Stimulated activated CD4-positive, alpha-beta T cell treated with anti-CD3 and anti-CD28 coated beads, Interleukin-2, amount 100 ng/mL, for 4 hours (primary cell): ENCODE data around the gene NR3C2.
"Not testable (repeated sequence)": the region's sequence is repeated elsewhere in the genome, so short reads cannot be mapped to it uniquely, and the experiment has no call there.

Experiments used
- DNase-seq: peaks from one replicate; pipeline ENCODE4 v3.0.0-alpha.2; 2020; ENCODE audit warnings: low read depth

The NR3C2 gene

GRCh38 chr4:148366251-148366650, 76.0 kb downstream of the NR3C2 start:
- no peak for DNase-seq

DNA sequence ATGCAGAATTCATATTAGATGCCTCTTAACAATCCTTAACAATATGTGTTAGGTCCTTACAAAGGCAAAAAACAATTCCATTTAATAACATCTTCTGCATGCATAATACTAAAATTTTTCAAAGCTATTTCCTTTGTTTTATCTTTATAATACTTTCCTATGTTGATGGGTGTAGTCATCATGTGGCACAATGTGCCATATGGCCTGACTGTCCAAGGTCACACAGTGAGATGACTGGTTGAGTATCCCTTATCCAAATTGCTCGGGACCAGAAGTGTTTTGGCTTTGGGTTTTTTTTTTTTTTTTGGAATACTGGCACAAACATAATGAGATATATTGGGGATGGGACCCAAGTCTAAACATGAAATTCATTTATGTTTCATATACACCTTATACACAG, 77.7 kb downstream of the NR3C2 start:
- DNase-seq, result no peak

- no peak for DNase-seq
These were observed 82.4 kb downstream of the NR3C2 start for GRCh38 chr4:148359769-148360168.

- DNase-seq, result no peak
These were observed 86.6 kb downstream of the NR3C2 start for GRCh38 chr4:148355442-148356123.

GRCh38 chr4:148354186-148354585, 88.0 kb downstream of the NR3C2 start:
- DNase-seq, result no peak

GRCh38 chr4:148353571-148353970, 88.6 kb downstream of the NR3C2 start:
- no peak for DNase-seq

DNA sequence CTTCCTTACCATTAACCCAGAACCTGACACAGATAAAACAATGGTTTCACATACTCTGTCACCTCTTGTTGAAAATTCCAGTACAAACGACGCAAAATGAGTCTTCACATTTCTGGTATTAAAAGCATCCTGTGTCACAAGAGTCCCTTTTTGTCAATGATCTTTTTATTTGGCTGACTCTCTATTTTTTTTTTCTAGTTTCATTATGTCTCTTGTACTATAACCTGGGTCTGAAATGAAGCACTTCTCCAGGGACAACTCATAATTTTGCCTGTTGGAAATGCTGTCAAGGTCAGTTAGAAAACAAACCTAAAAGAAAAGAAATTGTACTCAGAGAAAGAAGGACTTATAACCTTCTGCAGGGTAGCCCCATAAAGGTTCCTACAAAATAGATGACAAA, 93.1 kb downstream of the NR3C2 start:
- no peak for DNase-seq

DNA sequence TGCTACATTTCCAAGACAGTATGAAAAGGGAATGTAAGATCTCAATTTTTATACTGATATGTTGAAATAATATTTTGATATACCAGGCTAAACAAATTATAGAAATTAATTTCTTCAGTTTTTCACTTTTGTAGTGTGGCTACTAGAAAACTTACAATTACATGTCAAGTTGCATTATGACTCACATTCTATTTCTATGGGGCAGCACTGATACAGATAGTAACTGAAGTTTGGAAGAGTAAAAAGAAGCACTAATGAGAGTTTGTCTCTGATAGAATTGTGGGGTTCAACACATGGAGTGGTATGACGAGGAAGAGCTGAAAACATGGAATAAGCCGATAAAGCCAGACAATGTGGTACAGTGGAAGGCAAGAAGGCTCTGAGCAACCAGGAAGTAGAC, 95.6 kb downstream of the NR3C2 start:
- no peak for DNase-seq

DNA sequence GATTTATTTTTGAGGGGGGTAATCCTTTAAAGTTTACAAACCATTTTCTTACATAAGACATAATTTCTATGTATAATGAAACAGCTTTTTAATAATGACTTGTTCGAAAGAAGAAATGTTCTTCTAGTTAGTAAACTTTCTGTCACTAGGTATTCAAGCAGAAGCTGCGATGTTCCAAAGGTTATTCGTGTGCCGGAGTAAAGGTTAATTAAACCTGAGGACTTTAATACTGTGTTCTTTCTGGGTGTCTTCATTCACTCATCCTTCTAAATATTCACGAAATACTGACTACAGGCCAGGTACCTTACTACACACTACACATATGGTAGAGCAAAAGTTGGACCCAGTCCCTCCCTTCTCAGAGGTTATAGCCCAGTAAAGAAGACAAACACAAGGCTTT, 96.7 kb downstream of the NR3C2 start:
- no peak for DNase-seq

DNA sequence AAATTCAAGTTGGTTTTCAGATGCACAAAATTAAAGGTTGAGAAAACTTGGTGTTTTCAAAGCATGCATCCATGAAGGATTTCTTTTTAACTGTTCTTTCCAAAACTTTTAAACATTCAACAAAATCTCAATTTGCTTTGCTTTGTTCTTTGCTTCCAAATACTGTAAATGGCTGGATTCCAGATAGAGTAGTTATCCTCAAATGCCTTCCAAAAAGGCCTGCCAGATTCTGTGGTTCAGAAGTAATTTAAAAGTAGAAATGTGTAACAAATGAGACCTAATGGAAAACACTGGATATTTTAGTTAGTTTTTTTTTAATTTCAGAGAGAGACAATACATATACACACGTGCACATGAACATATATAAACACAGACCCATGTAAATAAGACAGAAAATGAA, 97.3 kb downstream of the NR3C2 start:
- DNase-seq, result no peak

DNA sequence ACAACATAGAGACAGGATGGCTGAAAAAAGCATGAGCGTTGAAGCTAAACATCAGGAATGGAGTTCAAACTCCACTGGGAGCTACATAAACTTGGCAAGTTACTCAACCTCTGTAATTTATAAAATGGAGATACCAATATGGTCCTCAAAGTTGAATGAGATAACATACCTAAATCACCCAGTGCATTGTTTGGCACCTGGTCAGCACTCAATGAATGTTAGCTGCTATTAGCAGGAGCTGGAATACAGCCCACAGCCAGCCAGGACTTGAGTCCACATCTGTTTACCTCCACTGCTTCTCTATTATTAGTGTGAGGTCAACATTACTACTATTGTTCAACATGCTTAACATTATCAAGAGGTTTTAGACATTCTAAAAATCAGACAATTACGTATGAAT, 97.9 kb downstream of the NR3C2 start:
- DNase-seq, result no peak

- no peak for DNase-seq
These were observed 100.0 kb downstream of the NR3C2 start for GRCh38 chr4:148341980-148342800.

DNA sequence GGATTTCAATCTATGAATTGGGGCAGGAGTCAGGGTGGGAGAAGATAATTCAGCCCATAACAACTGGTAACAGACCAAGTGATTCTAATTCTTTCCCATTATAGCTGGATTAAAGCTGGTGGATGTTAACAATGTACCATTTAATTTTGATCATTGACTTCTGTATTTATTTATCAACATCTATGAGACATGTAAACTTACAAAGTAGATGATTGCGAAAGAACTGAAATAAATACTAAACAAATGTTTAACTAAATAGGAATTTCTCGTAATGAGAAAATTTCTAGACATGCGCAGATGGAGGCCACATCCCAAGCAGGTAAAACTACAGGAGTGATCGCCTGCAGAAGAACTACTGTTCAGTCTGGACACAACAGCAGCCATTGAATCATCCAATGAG, 107.1 kb downstream of the NR3C2 start:
- no peak for DNase-seq

- no peak for DNase-seq
These were observed 108.9 kb downstream of the NR3C2 start for GRCh38 chr4:148333265-148333664.

GRCh38 chr4:148332486-148332885, 109.7 kb downstream of the NR3C2 start:
- no peak for DNase-seq

GRCh38 chr4:148330724-148331123, 111.5 kb downstream of the NR3C2 start:
- no peak for DNase-seq

GRCh38 chr4:148330161-148330560, 112.1 kb downstream of the NR3C2 start:
- DNase-seq, result no peak

GRCh38 chr4:148329751-148330150, 112.5 kb downstream of the NR3C2 start:
- DNase-seq, result no peak

DNA sequence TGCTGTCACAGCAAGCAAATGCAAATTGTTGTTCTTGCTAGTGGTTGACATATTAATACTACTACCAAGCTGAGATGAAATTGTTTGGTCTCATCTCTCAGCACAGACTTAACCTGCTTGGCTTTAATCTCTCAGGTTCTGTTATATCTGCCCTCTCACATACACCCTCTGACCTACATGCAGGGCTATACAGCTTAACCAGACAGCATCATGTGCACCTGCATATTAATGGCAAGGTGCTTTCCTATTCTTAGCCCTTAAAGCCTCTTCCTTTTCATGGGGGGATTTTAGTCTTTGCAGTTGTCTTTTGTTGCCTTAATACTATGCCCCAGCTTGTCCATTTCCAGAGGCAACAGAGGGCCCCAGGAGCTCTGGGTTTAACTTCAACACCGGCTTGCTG, 114.5 kb downstream of the NR3C2 start:
- no peak for DNase-seq

DNA sequence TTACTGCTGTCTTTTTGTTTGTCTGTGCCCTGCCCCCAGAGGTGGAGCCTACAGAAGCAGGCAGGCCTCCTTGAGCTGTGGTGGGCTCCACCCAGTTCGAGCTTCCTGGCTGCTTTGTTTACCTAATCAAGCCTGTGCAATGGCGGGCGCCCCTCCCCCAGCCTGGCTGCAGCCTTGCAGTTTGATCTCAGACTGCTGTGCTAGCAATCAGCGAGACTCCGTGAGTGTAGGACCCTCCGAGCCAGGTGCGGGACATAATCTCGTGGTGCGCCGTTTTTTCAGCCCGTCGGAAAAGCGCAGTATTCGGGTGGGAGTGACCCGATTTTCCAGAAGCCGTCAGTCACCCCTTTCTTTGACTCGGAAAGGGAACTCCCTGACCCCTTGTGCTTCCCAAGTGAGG, 118.9 kb downstream of the NR3C2 start:
- DNase-seq, result not testable (repeated sequence)

GRCh38 chr4:148315049-148315448, 127.2 kb downstream of the NR3C2 start:
- no peak for DNase-seq

GRCh38 chr4:148312956-148313490, 129.2 kb downstream of the NR3C2 start:
- no peak for DNase-seq

- DNase-seq, result no peak
These were observed 130.7 kb downstream of the NR3C2 start for GRCh38 chr4:148311526-148311925.
